ENCODE data around the gene GDF2. TPM values are rescaled to one million over a fixed set of nuclear protein-coding genes. Genes with fewer than 3 reads are reported as not detected.

The GDF2 gene
- total and polyA plus RNA-seq, 10 of the 15 experiments (the other 5 are each of a cell fraction or from before 2014, with no cell fraction given) = not detected

GRCh38 chr10:47362199-47362598, 39.9 kb downstream of the GDF2 start:
- DNase-seq (ENCODE audit: low read depth, low spot score) (no peak), ATAC-seq (no peak), FAIRE-seq (no peak)
- Histone ChIP-seq H4K20me1 (ENCODE audit: control insufficient read depth, insufficient read depth) (no peaks in the 10 kb centered on the region), H3K27ac (ENCODE audit: control insufficient read depth, insufficient read depth) (no peak overlapping the region), H3K36me3 (ENCODE audit: control insufficient read depth in 2 of 2, insufficient read depth in 2 of 2, low read length in 1 of 2) (no peaks in the 10 kb centered on the region), H3K9ac (ENCODE audit: control insufficient read depth, insufficient read depth, low read length) (no peak overlapping the region), H3K4me2 (ENCODE audit: control insufficient read depth, insufficient read depth) (no peak overlapping the region), H2AFZ (ENCODE audit: control insufficient read depth, low read depth, low read length) (no peak overlapping the region), H3K4me3 (no peak overlapping the region), H3K9me3 (replicated peaks; ENCODE audit: control insufficient read depth, insufficient read depth, low read length) (no peaks in the 10 kb centered on the region), H3K4me1 (ENCODE audit: control insufficient read depth, insufficient read depth, low read length) (no peaks in the 10 kb centered on the region), H3K79me2 (ENCODE audit: control insufficient read depth, insufficient read depth, low read length) (no peaks in the 10 kb centered on the region), H3K27me3 (replicated peaks in 1 of 2; ENCODE audit: control insufficient read depth in 2 of 2, insufficient read depth in 2 of 2, low read length in 1 of 2) (no peaks in the 10 kb centered on the region; a peak in 1 of 4 replicates)
- ChIA-PET POLR2A (interaction anchor here (0.7 kb wide), 1 partner anchor 1100 kb away, joined by 3 read pairs; no protein-coding TSS in a partner anchor), SMC1A (ENCODE audit: uncharacterized antibody, unreplicated experiment) (no interaction called here), CTCF (interaction anchor here (0.6 to 1.4 kb wide), 4 partner anchors 12 to 816 kb away, joined by 3 to 4 read pairs (median 3); no protein-coding TSS in a partner anchor), RAD21 (ENCODE audit: unreplicated experiment) (no interaction called here)
- intact Hi-C loops (cut with micrococcal nuclease; ENCODE audit: unreplicated experiment) (no loop called here), in situ Hi-C loops (cut with MboI) (no loop called here)
- BruUV-seq (replicated peaks) = no TSS peak
- no peak for TF ChIP-seq ZSCAN29 (IDR thresholded peaks at IDR 0.05)
- 57% methylated on average over 3 of the region's 3 CpGs for WGBS (ENCODE audit: insufficient coverage, insufficient replicate concordance, low lambda C conversion rate, missing lambda C conversion rate)

DNA sequence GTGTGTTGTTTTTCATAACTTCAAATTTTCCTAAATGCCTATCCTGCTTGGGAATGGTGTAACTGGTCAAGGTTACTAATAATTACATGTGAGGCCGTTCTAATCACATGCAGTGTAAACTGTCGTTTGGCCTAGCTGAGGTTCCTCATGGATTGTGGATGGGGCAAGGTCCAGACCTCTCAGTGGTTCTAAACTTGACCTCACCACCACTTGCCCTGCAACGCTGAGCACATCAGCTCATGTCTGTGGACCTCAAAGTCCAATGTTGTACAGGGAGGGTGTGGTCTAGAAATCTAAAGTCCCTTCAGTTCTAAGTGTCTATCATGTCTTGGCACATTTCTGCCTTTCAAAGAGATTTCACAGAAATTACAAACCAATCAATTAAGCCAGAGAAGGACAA, 41.5 kb downstream of the GDF2 start:
- ATAC-seq (no peak), DNase-seq (ENCODE audit: low read depth, low spot score) (no peak), FAIRE-seq (no peak)
- Histone ChIP-seq H3K9ac (ENCODE audit: control insufficient read depth, insufficient read depth, low read length) (no peak overlapping the region), H3K27ac (ENCODE audit: control insufficient read depth, insufficient read depth) (no peak overlapping the region), H3K4me3 (no peak overlapping the region), H2AFZ (ENCODE audit: control insufficient read depth, low read depth, low read length) (no peak overlapping the region), H3K79me2 (ENCODE audit: control insufficient read depth, insufficient read depth, low read length) (no peaks in the 10 kb centered on the region), H4K20me1 (ENCODE audit: control insufficient read depth, insufficient read depth) (no peaks in the 10 kb centered on the region), H3K4me1 (ENCODE audit: control insufficient read depth, insufficient read depth, low read length) (no peaks in the 10 kb centered on the region), H3K4me2 (ENCODE audit: control insufficient read depth, insufficient read depth) (no peak overlapping the region), H3K9me3 (replicated peaks; ENCODE audit: control insufficient read depth, insufficient read depth, low read length) (no peaks in the 10 kb centered on the region), H3K36me3 (ENCODE audit: control insufficient read depth in 2 of 2, insufficient read depth in 2 of 2, low read length in 1 of 2) (no peaks in the 10 kb centered on the region), H3K27me3 (replicated peaks in 1 of 2; ENCODE audit: control insufficient read depth in 2 of 2, insufficient read depth in 2 of 2, low read length in 1 of 2) (no peaks in the 10 kb centered on the region; a peak in 1 of 4 replicates)
- ChIA-PET SMC1A (ENCODE audit: uncharacterized antibody, unreplicated experiment) (interaction anchor here (1.8 kb wide), 1 partner anchor 11 kb away, joined by 5 read pairs; no protein-coding TSS in a partner anchor), POLR2A (no interaction called here), CTCF (interaction anchor here (1.1 kb wide), 1 partner anchor 25 kb away, joined by 3 read pairs; no protein-coding TSS in a partner anchor), RAD21 (ENCODE audit: unreplicated experiment) (no interaction called here)
- 2% methylated on average over 3 of the region's 3 CpGs for WGBS (ENCODE audit: insufficient coverage, insufficient replicate concordance, low lambda C conversion rate, missing lambda C conversion rate)
- in situ Hi-C loops (cut with MboI) = no loop called here
- BruUV-seq (replicated peaks) = no TSS peak
- intact Hi-C loops (cut with micrococcal nuclease; ENCODE audit: unreplicated experiment) = no loop called here
- TF ChIP-seq MTA3 (IDR thresholded peaks at IDR 0.05; ENCODE audit: borderline replicate concordance, low read length) (no peak), FOS (IDR thresholded peaks at IDR 0.05; ENCODE audit: borderline replicate concordance, extremely low read depth, insufficient read length) (no peak), NFXL1 (IDR thresholded peaks at IDR 0.05; ENCODE audit: borderline replicate concordance) (no peak), IKZF1 (conservative IDR thresholded peaks at IDR 0.05) (no peak), ZSCAN29 (IDR thresholded peaks at IDR 0.05) (no peak), EGR1 (IDR thresholded peaks at IDR 0.05; ENCODE audit: borderline replicate concordance in 1 of 2, low read depth in 2 of 2, low read length in 2 of 2) (no peak), RFX5 (IDR thresholded peaks at IDR 0.05; ENCODE audit: low read depth, low read length) (no peak), ETV6 (conservative IDR thresholded peaks at IDR 0.05 in 1 of 2, IDR thresholded peaks at IDR 0.05 in 1 of 2; ENCODE audit: borderline replicate concordance in 1 of 2, low read depth in 1 of 2) (no peak), ZNF622 (IDR thresholded peaks at IDR 0.05) (no peak), ASH2L (IDR thresholded peaks at IDR 0.05; ENCODE audit: borderline replicate concordance, low read depth) (no peak), CHD2 (IDR thresholded peaks at IDR 0.05; ENCODE audit: borderline replicate concordance, low read depth, low read length) (no peak), PRDM15 (CRISPR knock-in tag; IDR thresholded peaks at IDR 0.05) (no peak), BHLHE40 (IDR thresholded peaks at IDR 0.05; ENCODE audit: borderline replicate concordance in 1 of 2, low read depth in 2 of 2, low read length in 1 of 2) (no peak), RELA (IDR thresholded peaks at IDR 0.05; ENCODE audit: borderline replicate concordance, partially characterized antibody) (no peak)

Measured in GM12878 (cell line).